Measurements from ENCODE around the gene MCC. TPM values are rescaled to one million over a fixed set of nuclear protein-coding genes. Genes with fewer than 3 reads are reported as not detected.

Gene MCC
- total and polyA plus RNA-seq, 2 experiments from 2014 or later: 3.4 to 8.8 TPM

- peaks cover 23% of the 10 kb centered on the region for H3F3A ChIP-seq (ENCODE audit: insufficient read depth)
- peaks cover 18% of the 10 kb centered on the region for H3K4me1 ChIP-seq (ENCODE audit: insufficient read depth)
- H3K27ac ChIP-seq: no peak overlapping the region
- WGBS, 2 experiments (ENCODE audit: low coverage in 1 of 2, low lambda C conversion rate in 2 of 2, missing lambda C conversion rate in 2 of 2): 97 to 98% methylated on average over 4 of the region's 4 CpGs
- H3K4me3 ChIP-seq: no peak overlapping the region
- no peaks in the 10 kb centered on the region for H3K27me3 ChIP-seq (replicated peaks; ENCODE audit: insufficient read depth)
- H4K20me1 ChIP-seq (ENCODE audit: insufficient read depth): no peaks in the 10 kb centered on the region
- no peaks in the 10 kb centered on the region for H3K36me3 ChIP-seq (ENCODE audit: low read depth)
- H3K4me2 ChIP-seq (ENCODE audit: unreplicated experiment): no peak overlapping the region
- H3K9ac ChIP-seq: no peak overlapping the region
- in situ Hi-C loops (cut with MboI): no loop called here
- TF ChIP-seq EZH2 (IDR thresholded peaks at IDR 0.05; ENCODE audit: insufficient read depth, poor library complexity, severe bottlenecking) (no peak), EZH2phosphoT487 (IDR thresholded peaks at IDR 0.05; ENCODE audit: insufficient read depth, low read depth) (no peak)
- H3K9me2 ChIP-seq (ENCODE audit: insufficient read depth): no peaks in the 10 kb centered on the region
- H3K9me3 ChIP-seq (ENCODE audit: low read depth): no peaks in the 10 kb centered on the region
- DNase-seq: no peak
- H3K79me2 ChIP-seq (ENCODE audit: insufficient read depth): no peaks in the 10 kb centered on the region
- H2AFZ ChIP-seq: no peak overlapping the region
These were observed 363.3 kb downstream of the MCC start for GRCh38 chr5:113124914-113125313.

- in situ Hi-C loops (cut with MboI): no loop called here
These were observed 364.0 kb downstream of the MCC start for GRCh38 chr5:113124265-113124664.

GRCh38 chr5:113123618-113124017, 364.6 kb downstream of the MCC start:
- Histone ChIP-seq H3K4me1 (ENCODE audit: insufficient read depth) (peaks cover 28% of the 10 kb centered on the region), H4K20me1 (ENCODE audit: insufficient read depth) (no peaks in the 10 kb centered on the region), H3K9ac (no peak overlapping the region), H3K27me3 (replicated peaks; ENCODE audit: insufficient read depth) (no peaks in the 10 kb centered on the region), H3K36me3 (ENCODE audit: low read depth) (no peaks in the 10 kb centered on the region), H3K4me3 (no peak overlapping the region), H3K9me3 (ENCODE audit: low read depth) (no peaks in the 10 kb centered on the region), H3K9me2 (ENCODE audit: insufficient read depth) (no peaks in the 10 kb centered on the region), H3K79me2 (ENCODE audit: insufficient read depth) (no peaks in the 10 kb centered on the region), H3K4me2 (ENCODE audit: unreplicated experiment) (no peak overlapping the region), H3K27ac (no peak overlapping the region), H2AFZ (no peak overlapping the region), H3F3A (ENCODE audit: insufficient read depth) (peaks cover 26% of the 10 kb centered on the region)
- no peak for TF ChIP-seq EZH2phosphoT487 (IDR thresholded peaks at IDR 0.05; ENCODE audit: insufficient read depth, low read depth)
- TF ChIP-seq EZH2 (IDR thresholded peaks at IDR 0.05; ENCODE audit: insufficient read depth, poor library complexity, severe bottlenecking): no peak
- no peak for DNase-seq
- in situ Hi-C loops (cut with MboI): no loop called here
- WGBS, 2 experiments (ENCODE audit: low coverage in 1 of 2, low lambda C conversion rate in 2 of 2, missing lambda C conversion rate in 2 of 2): 97 to 100% methylated on average over 4 of the region's 4 CpGs

More at GRCh38 chr5:113124265-113124664, 364.0 kb downstream of the MCC start:
- Histone ChIP-seq H2AFZ (no peak overlapping the region), H3K9ac (no peak overlapping the region), H3K4me3 (no peak overlapping the region), H3K36me3 (ENCODE audit: low read depth) (no peaks in the 10 kb centered on the region), H3K9me3 (ENCODE audit: low read depth) (no peaks in the 10 kb centered on the region), H3K27ac (no peak overlapping the region), H4K20me1 (ENCODE audit: insufficient read depth) (no peaks in the 10 kb centered on the region), H3K79me2 (ENCODE audit: insufficient read depth) (no peaks in the 10 kb centered on the region), H3K4me2 (ENCODE audit: unreplicated experiment) (no peak overlapping the region), H3K9me2 (ENCODE audit: insufficient read depth) (no peaks in the 10 kb centered on the region), H3K4me1 (ENCODE audit: insufficient read depth) (peaks cover 23% of the 10 kb centered on the region), H3K27me3 (replicated peaks; ENCODE audit: insufficient read depth) (no peaks in the 10 kb centered on the region), H3F3A (ENCODE audit: insufficient read depth) (peaks cover 26% of the 10 kb centered on the region)
- TF ChIP-seq EZH2phosphoT487 (IDR thresholded peaks at IDR 0.05; ENCODE audit: insufficient read depth, low read depth) (no peak), EZH2 (IDR thresholded peaks at IDR 0.05; ENCODE audit: insufficient read depth, poor library complexity, severe bottlenecking) (no peak)
- no peak for DNase-seq
- 94 to 95% methylated on average over 3 of the region's 3 CpGs for WGBS, 2 experiments (ENCODE audit: low coverage in 1 of 2, low lambda C conversion rate in 2 of 2, missing lambda C conversion rate in 2 of 2)

- in situ Hi-C loops (cut with MboI): no loop called here
- Histone ChIP-seq H3K4me2 (ENCODE audit: unreplicated experiment) (peak overlapping the region; percentile 62), H3K4me3 (no peak overlapping the region), H3K36me3 (ENCODE audit: low read depth) (no peaks in the 10 kb centered on the region), H3K4me1 (ENCODE audit: insufficient read depth) (peaks cover 28% of the 10 kb centered on the region), H3K9me2 (ENCODE audit: insufficient read depth) (no peaks in the 10 kb centered on the region), H3K9me3 (ENCODE audit: low read depth) (no peaks in the 10 kb centered on the region), H3K9ac (no peak overlapping the region), H3K79me2 (ENCODE audit: insufficient read depth) (no peaks in the 10 kb centered on the region), H4K20me1 (ENCODE audit: insufficient read depth) (no peaks in the 10 kb centered on the region), H3K27ac (peak overlapping the region; percentile 85), H3K27me3 (replicated peaks; ENCODE audit: insufficient read depth) (no peaks in the 10 kb centered on the region), H3F3A (ENCODE audit: insufficient read depth) (peaks cover 26% of the 10 kb centered on the region), H2AFZ (no peak overlapping the region)
- peak; percentile 94 for DNase-seq
- no peak for TF ChIP-seq EZH2phosphoT487 (IDR thresholded peaks at IDR 0.05; ENCODE audit: insufficient read depth, low read depth)
- TF ChIP-seq EZH2 (IDR thresholded peaks at IDR 0.05; ENCODE audit: insufficient read depth, poor library complexity, severe bottlenecking): no peak
These were observed 366.2 kb downstream of the MCC start for GRCh38 chr5:113122053-113122452.
